Natural killer cell (primary cell): ENCODE measurements around the gene NEIL3. TPM values are rescaled to one million over a fixed set of nuclear protein-coding genes. Genes with fewer than 3 reads are reported as not detected.

Experiments used
- ATAC-seq, 3 donors: fragments of 150-1000 bp in 2 of 3; fragments of 200-7000 bp in 1 of 3; cut with Tn5 transposase; 1 replicate in 1 of 3; 2 replicates in 2 of 3; pipeline ENCODE4 v1.10.0; 2021; ENCODE audit warnings: mild to moderate bottlenecking in 2 of 3, moderate library complexity in 2 of 3
- DNase-seq, 2 donors: peaks; one replicate each; pipeline versions ENCODE4 v3.0.0 to v3.0.0-alpha.2; 2013 to 2021; ENCODE audit warnings: mixed read lengths in 1 of 2
- H3K27ac ChIP-seq: one replicate; pipeline ENCODE4 v1.5.1; 2013; ENCODE audit warnings: mild to moderate bottlenecking, low read length
- H3K27me3 ChIP-seq: one replicate; pipeline ENCODE4 v1.6.1; 2013; ENCODE audit warnings: low read length; ENCODE audit not compliant: control insufficient read depth, insufficient read depth
- H3K36me3 ChIP-seq: one replicate; pipeline ENCODE4 v1.6.1; 2013; ENCODE audit warnings: low read length; ENCODE audit not compliant: control insufficient read depth, insufficient read depth
- H3K4me1 ChIP-seq: one replicate; pipeline ENCODE4 v1.6.1; 2013; ENCODE audit warnings: low read length; ENCODE audit not compliant: control insufficient read depth, insufficient read depth
- H3K4me3 ChIP-seq: one replicate; pipeline ENCODE4 v1.5.1; 2013; ENCODE audit warnings: low read length
- H3K9me3 ChIP-seq: one replicate; pipeline ENCODE4 v1.6.1; 2013; ENCODE audit warnings: low read length; ENCODE audit not compliant: control insufficient read depth, insufficient read depth
- H3K27ac Mint-ChIP-seq, 2 donors: one replicate each; pipeline ENCODE4 v1.8.0; 2022; ENCODE audit warnings: mild to moderate bottlenecking in 2 of 2, mixed read lengths in 2 of 2, moderate library complexity in 1 of 2
- H3K27me3 Mint-ChIP-seq, 2 donors: one replicate each; pipeline ENCODE4 v1.8.0; 2022; ENCODE audit warnings: low read depth in 2 of 2, mixed read lengths in 2 of 2
- H3K36me3 Mint-ChIP-seq: one replicate; pipeline ENCODE4 v1.8.0; 2022; ENCODE audit warnings: mixed read lengths
- H3K4me1 Mint-ChIP-seq, 2 donors: one replicate each; pipeline ENCODE4 v1.8.0; 2022; ENCODE audit warnings: mixed read lengths in 2 of 2
- H3K4me3 Mint-ChIP-seq: one replicate; pipeline ENCODE4 v1.8.0; 2022; ENCODE audit warnings: mild to moderate bottlenecking, moderate library complexity, mixed read lengths
- H3K9me3 Mint-ChIP-seq, 2 donors: one replicate each; pipeline ENCODE4 v1.8.0; 2022; ENCODE audit warnings: mixed read lengths in 2 of 2
- CTCF ChIP-seq: fragments of 200-600 bp; IDR thresholded peaks from one replicate; pipeline ENCODE4 v1.8.0; 2022; ENCODE audit warnings: antibody characterized with exemption
- WGBS: methylation state at CpG from one replicate; pipeline ENCODE4 v1.1.7; 2013; ENCODE audit warnings: missing lambda C conversion rate; ENCODE audit not compliant: insufficient coverage; 5-methylcytosine and 5-hydroxymethylcytosine counted together
- intact Hi-C: fragments of 100-400 bp; cut with micrococcal nuclease; formaldehyde crosslinking; loops from one replicate; pipeline ENCODE4 v1.14.2; 2022
- total RNA-seq, 4 donors: library from RNA; stranded (reverse); fragments of 120-200 nt in 1 of 4; gene quantifications; one replicate each; pipeline versions ENCODE4 v1.2.3 to v1.2.4, GENCODE V29; 2013 to 2022

NEIL3 gene
- total RNA-seq, 3 donors from 2014 or later (not counting 1 experiment from before 2014, with no cell fraction given) = 0.45 to 1.9 (median 1.2) TPM

- no peaks in the 10 kb centered on the region for H3K36me3 Mint-ChIP-seq
Observed at GRCh38 chr4:177400030-177400429, 90.4 kb downstream of the NEIL3 start.

GRCh38 chr4:177401658-177402273, 92.1 kb downstream of the NEIL3 start:
- Histone ChIP-seq H3K9me3 (no peaks in the 10 kb centered on the region), H3K4me3 (no peak overlapping the region), H3K36me3 (no peaks in the 10 kb centered on the region), H3K27me3 (no peaks in the 10 kb centered on the region), H3K4me1 (peaks cover 29% of the 10 kb centered on the region), H3K27ac (peak overlapping the region; percentile 35)
- Mint-ChIP-seq H3K27ac (peak overlapping the region; percentile 67 to 87), H3K27me3 (no peaks in the 10 kb centered on the region), H3K9me3 (no peaks in the 10 kb centered on the region), H3K4me3 (peak overlapping the region; percentile 72), H3K4me1 (peaks cover 30 to 49% of the 10 kb centered on the region in 2 donors), H3K36me3 (no peaks in the 10 kb centered on the region)
- intact Hi-C loops = loop anchor here (5.0 kb wide), 1 partner anchor 41 kb away; the partner anchor contains the start of gene AGA
- 46% methylated on average over 4 of the region's 5 CpGs for WGBS
- no peak for TF ChIP-seq CTCF
- ATAC-seq (peak; percentile 48 to 72 (median 63)), DNase-seq (peak in 1 of 2 donors; percentile 28)

More at GRCh38 chr4:177400030-177400429, 90.4 kb downstream of the NEIL3 start:
- Mint-ChIP-seq H3K9me3 (no peaks in the 10 kb centered on the region), H3K27me3 (no peaks in the 10 kb centered on the region), H3K4me1 (peaks cover 30 to 49% of the 10 kb centered on the region in 2 donors), H3K4me3 (peak overlapping the region; percentile 62), H3K27ac (peak overlapping the region; percentile 79 to 87)
- ATAC-seq (no peak), DNase-seq (peak in 1 of 2 donors; percentile 9)
- Histone ChIP-seq H3K27ac (peak overlapping the region; percentile 40), H3K9me3 (no peaks in the 10 kb centered on the region), H3K27me3 (no peaks in the 10 kb centered on the region), H3K36me3 (no peaks in the 10 kb centered on the region), H3K4me3 (no peak overlapping the region), H3K4me1 (peaks cover 29% of the 10 kb centered on the region)
- intact Hi-C loops = loop anchor here (5.0 kb wide), 1 partner anchor 42 kb away; the partner anchor contains the start of gene AGA
- no peak for TF ChIP-seq CTCF
- WGBS = 33% methylated on average over 1 of the region's 2 CpGs

GRCh38 chr4:177403746-177404145, 94.1 kb downstream of the NEIL3 start:
- ATAC-seq = no peak
- no peak overlapping the region for H3K4me3 ChIP-seq
- H3K36me3 Mint-ChIP-seq = no peaks in the 10 kb centered on the region
- H3K27ac Mint-ChIP-seq = peak overlapping the region in 1 of 2 donors; percentile 49
- no peak for DNase-seq
- H3K9me3 ChIP-seq = no peaks in the 10 kb centered on the region
- no peak overlapping the region for H3K4me3 Mint-ChIP-seq
- H3K27me3 ChIP-seq = no peaks in the 10 kb centered on the region
- no peaks in the 10 kb centered on the region for H3K9me3 Mint-ChIP-seq
- peaks cover 29% of the 10 kb centered on the region for H3K4me1 ChIP-seq
- TF ChIP-seq CTCF = no peak
- no peak overlapping the region for H3K27ac ChIP-seq
- peaks cover 30 to 45% of the 10 kb centered on the region in 2 donors for H3K4me1 Mint-ChIP-seq
- peaks cover 0 to 3% of the 10 kb centered on the region in 2 donors for H3K27me3 Mint-ChIP-seq
- intact Hi-C loops = loop anchor here (5.0 kb wide), 1 partner anchor 39 kb away; the partner anchor contains the start of gene AGA
- H3K36me3 ChIP-seq = no peaks in the 10 kb centered on the region
- WGBS = 81% methylated on average over 6 of the region's 6 CpGs
